Left renal cortex interstitium (tissue), 4 donors: ENCODE data around the gene CFAP46. TPM values are rescaled to one million over a fixed set of nuclear protein-coding genes. Genes with fewer than 3 reads are reported as not detected.
"Not testable (repeated sequence)": the region's sequence is repeated elsewhere in the genome, so short reads cannot be mapped to it uniquely, and the experiment has no call there.

Source experiments
- DNase-seq, 4 donors: peaks; one replicate each; pipeline ENCODE4 v3.0.0-alpha.2; 2013; ENCODE audit warnings: low read depth in 4 of 4, low spot score in 2 of 4, missing footprints in 1 of 4
- polyA plus RNA-seq, 4 donors: library from polyadenylated mRNA; unstranded; fragments of 120-200 nt; gene quantifications; one replicate each; pipeline ENCODE4 v1.2.1, GENCODE V29; 2013; ENCODE audit not compliant: insufficient read length in 4 of 4

Gene CFAP46
- polyA plus RNA-seq, 4 donors: 6.2 to 12.3 (median 9.4) TPM

DNA sequence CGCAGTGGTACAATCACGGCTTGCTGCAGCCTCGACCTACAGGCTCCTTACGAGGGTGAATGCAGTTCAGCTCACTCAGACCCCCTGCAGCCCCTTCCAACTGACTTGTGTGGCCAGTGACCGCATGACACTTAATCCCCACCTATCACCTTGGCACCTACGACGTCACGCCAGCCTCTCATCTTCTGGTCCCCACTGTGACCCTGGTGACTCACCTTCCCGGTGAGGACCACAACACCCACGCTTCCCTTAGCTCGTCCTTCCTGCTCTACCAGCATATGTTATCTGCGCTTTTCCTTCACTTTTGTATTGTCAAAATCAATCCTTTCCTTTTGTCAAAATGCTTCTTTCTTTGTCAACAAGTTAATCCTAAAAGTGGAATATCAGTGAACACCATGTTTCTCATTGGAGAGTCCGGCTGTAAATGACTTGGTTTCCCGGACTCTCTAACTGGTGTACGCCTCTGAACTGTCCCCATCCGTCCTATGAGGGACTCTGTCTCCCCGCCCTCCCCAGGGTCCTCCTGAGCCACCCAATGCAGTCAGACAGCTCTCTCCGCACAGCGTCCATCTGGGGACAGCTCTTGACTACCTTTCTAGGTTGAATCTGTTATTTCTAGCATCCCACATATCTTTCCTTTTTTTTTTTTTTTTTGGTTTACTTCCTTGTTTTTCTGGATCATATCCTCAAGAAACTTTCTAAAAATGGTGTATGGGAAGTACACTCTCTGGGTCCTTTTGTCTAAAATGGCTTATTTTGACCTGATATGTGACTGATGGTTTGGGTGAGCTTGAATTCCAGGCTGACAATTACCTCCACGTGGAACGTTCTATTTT, 37.3 kb downstream of the CFAP46 start:
- no peak for DNase-seq

DNA sequence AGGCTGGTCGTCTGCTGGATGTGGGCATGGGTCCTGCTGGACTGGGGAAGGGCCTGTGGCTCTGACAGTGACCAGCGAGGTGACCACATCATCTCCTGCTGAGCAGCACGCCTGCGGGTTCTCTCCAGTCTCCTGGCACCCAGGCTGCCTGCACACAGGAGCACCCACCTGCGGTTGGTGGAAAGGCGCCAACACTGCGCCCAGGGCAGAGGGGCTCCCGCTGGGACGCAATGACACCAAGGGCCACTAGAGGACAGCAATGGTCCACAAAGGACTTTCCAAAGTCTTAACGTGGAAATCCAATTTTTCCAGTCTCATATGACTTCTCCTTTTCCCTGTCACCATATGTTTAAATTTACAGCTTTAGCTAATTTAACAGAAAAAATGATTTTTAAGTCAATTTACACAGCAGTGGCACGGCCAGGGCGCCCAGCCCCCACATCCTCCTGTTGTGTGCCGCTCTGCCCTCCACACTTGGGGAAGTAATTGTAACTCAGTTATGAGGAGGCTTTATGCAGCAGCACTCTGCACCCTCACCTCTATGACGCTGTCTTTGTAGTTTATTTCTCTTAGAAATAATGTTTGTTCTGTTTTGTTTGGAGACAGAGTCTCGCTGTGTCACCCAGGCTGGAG, 38.1 kb downstream of the CFAP46 start:
- no peak for DNase-seq

DNA sequence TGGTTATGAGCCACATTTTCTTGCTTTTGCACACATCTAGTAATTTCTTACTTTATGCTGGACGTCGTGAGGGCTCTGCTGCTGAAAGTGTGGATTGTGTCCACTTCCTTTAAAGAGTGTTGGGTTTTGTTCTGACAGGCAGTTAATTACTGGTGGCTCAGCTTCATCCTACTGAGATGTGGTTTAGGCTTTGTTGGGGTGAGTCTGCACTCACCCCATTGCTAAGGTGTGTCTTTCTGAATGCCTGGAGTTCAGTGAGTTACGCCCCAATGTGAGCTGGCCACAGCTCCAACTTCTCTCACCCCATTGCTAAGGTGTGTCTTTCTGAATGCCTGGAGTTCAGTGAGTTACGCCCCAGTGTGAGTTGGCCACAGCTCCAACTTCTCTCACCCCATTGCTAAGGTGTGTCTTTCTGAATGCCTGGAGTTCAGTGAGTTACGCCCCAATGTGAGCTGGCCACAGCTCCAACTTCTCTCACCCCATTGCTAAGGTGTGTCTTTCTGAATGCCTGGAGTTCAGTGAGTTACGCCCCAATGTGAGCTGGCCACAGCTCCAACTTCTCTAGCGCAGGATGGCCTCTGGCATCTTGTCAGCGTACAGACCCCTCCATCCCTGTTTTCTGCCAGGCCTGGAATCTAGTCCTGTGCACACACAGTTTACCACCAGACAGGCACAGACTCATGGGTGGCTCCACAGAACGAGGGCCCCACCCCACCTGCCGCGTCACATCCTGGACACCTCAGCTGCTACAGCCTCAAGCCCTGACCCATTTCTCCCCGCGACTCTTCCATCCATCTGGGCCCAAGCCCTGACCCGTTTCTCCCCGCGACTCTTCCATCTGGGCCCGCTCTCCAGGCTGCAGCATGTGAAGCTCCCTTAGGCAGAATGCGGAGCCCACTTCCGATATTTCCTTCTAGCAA, 39.5 kb downstream of the CFAP46 start:
- not testable (repeated sequence) for DNase-seq

DNA sequence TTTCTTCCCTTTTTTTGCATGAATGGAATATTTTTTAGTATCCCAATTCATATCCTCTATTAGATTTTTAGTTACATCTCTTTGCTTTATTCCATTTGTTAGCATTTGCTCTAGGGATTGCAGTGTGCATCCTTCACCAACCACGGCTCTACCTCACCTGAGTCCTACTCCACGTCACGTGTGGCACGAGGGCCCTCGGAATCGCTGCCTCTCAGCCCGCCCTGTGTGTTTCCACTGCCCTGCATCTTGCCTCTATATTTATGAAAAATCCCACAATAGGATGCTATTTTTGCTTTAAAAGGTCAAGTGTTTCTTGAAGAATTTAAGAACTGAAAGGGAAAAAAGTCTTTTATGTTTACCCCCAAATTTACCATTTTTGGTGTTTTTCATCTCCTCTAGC, 41.0 kb downstream of the CFAP46 start:
- DNase-seq: no peak

GRCh38 chr10:132900211-132900756, 42.1 kb downstream of the CFAP46 start:
- DNase-seq: no peak

DNA sequence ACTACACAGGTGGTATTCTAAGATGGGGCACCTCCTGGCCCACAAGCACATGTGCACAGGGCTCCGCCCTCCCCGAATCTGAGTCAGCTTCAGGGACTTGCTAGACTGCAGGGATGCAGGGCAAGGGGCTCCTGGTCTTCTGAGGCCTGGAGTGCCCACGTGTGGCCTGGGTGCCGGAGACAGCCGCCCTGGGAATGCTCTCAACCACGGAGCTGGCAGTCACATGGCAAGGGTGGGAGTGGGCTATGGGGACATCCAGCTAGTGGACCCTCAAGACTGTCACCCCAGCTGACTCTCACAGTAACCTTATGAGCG, 42.7 kb downstream of the CFAP46 start:
- DNase-seq: no peak

GRCh38 chr10:132899054-132899750, 43.2 kb downstream of the CFAP46 start:
- no peak for DNase-seq

GRCh38 chr10:132898391-132899053, 43.8 kb downstream of the CFAP46 start:
- DNase-seq: no peak

GRCh38 chr10:132897516-132898381, 44.6 kb downstream of the CFAP46 start:
- DNase-seq: no peak

DNA sequence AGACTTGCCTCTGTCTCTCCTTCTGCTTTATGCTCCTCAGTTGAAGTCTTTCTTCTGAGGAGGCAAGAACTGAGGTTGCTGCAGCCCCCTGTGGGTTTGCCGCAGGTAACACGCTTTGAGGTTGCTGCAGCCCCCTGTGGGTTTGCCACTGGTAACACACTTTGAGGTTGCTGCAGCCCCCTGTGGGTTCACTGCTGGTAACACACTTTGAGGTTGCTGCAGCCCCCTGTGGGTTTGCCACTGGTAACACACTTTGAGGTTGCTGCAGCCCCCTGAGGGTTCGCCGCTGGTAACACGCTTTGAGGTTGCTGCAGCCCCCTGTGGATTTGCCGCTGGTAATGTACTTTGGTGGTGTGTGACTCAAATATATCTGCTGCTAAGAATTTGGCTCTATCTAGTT, 48.6 kb downstream of the CFAP46 start:
- not testable (repeated sequence) for DNase-seq

- DNase-seq: no peak
Measured at GRCh38 chr10:132893090-132893489, 49.3 kb downstream of the CFAP46 start.

GRCh38 chr10:132892004-132892403, 50.4 kb downstream of the CFAP46 start:
- no peak for DNase-seq

DNA sequence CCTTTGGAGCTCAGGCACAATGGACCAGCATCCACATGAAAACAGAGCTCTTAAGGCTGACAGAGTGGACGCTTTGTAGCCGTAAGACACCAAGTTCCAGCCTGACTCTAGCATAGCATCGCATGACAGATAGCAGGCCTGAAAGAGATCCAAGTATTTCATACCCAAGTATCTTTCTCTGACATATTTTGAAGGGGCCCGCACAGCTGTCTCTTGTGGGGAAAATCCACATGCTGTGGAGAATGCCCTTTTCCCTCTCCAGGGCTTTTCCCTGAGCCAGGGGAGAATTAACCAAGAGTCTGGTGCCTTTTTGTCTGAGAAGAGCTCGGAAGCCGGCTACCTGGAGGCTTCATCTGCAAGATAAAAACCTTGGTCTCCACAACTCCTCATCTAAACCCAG, 51.0 kb downstream of the CFAP46 start:
- no peak for DNase-seq

GRCh38 chr10:132890301-132890700, 52.1 kb downstream of the CFAP46 start:
- DNase-seq: no peak

- DNase-seq: no peak
Measured at GRCh38 chr10:132889556-132889955, 52.8 kb downstream of the CFAP46 start.

GRCh38 chr10:132888898-132889490, 53.4 kb downstream of the CFAP46 start:
- no peak for DNase-seq

GRCh38 chr10:132888446-132888845, 53.9 kb downstream of the CFAP46 start:
- not testable (repeated sequence) for DNase-seq
